Activated B cell treated with CpG ODN at 0.5 μM for 24 hours (primary cell): ENCODE results near the gene SEPTIN10. TPM values are rescaled to one million over a fixed set of nuclear protein-coding genes. Genes with fewer than 3 reads are reported as not detected.

Experiments
- ATAC-seq: fragments of 200-7000 bp; cut with Tn5 transposase; one replicate; pipeline ENCODE4 v1.10.0; 2021; ENCODE audit warnings: low read depth, mild to moderate bottlenecking, moderate library complexity
- CTCF ChIA-PET: fragments of 350-600 bp; sonication (Branson Sonifier 250); formaldehyde crosslinking; loops from one replicate; lab custom pipeline; 2021; ENCODE audit warnings: antibody characterized with exemption; lab: Charles Lee
- POLR2A ChIA-PET: fragments of 350-600 bp; sonication (Branson Sonifier 250); formaldehyde crosslinking; loops from one replicate; lab custom pipeline; 2021; ENCODE audit warnings: antibody characterized with exemption; lab: Charles Lee
- DNase-seq: peaks from one replicate; pipeline ENCODE4 v3.0.0; 2022
- H3K27ac Mint-ChIP-seq: one replicate; pipeline ENCODE4 v1.8.0; 2020; ENCODE audit warnings: mixed read lengths
- H3K27me3 Mint-ChIP-seq: one replicate; pipeline ENCODE4 v1.8.0; 2021; ENCODE audit warnings: mixed read lengths
- H3K36me3 Mint-ChIP-seq: one replicate; pipeline ENCODE4 v1.8.0; 2021; ENCODE audit warnings: low read depth, mixed read lengths
- H3K4me1 Mint-ChIP-seq: one replicate; pipeline ENCODE4 v1.8.0; 2021; ENCODE audit warnings: mixed read lengths
- H3K4me3 Mint-ChIP-seq: one replicate; pipeline ENCODE4 v1.8.0; 2020; ENCODE audit warnings: mild to moderate bottlenecking, mixed read lengths
- H3K9me3 Mint-ChIP-seq: one replicate; pipeline ENCODE4 v1.8.0; 2020; ENCODE audit warnings: mixed read lengths
- CTCF ChIP-seq: fragments of 200-600 bp; IDR thresholded peaks from one replicate; pipeline ENCODE4 v1.8.0; 2022; ENCODE audit warnings: antibody characterized with exemption, mild to moderate bottlenecking
- intact Hi-C: fragments of 100-400 bp; cut with micrococcal nuclease; formaldehyde crosslinking; loops from one replicate; pipeline ENCODE4 v1.15.1; 2024
- total RNA-seq: library from RNA; stranded (reverse); gene quantifications from 2 replicates; pipeline ENCODE4 v1.2.3, GENCODE V29; 2022

Gene SEPTIN10
- total RNA-seq, 1 donor from 2014 or later = 0.35 TPM

- no peak for ATAC-seq
- Mint-ChIP-seq H3K27ac (no peak overlapping the region), H3K27me3 (peaks cover 20% of the 10 kb centered on the region), H3K9me3 (no peaks in the 10 kb centered on the region), H3K36me3 (no peaks in the 10 kb centered on the region), H3K4me1 (no peaks in the 10 kb centered on the region), H3K4me3 (no peak overlapping the region)
- intact Hi-C loops = no loop called here
- ChIA-PET POLR2A (no interaction called here), CTCF (no interaction called here)
- no peak for DNase-seq
- no peak for TF ChIP-seq CTCF
Observed at GRCh38 chr2:109624339-109624738, 10.6 kb upstream of the SEPTIN10 start.

- no peaks in the 10 kb centered on the region for H3K36me3 Mint-ChIP-seq
- ATAC-seq (no peak), DNase-seq (no peak)
- no peak overlapping the region for H3K27ac Mint-ChIP-seq
- no peaks in the 10 kb centered on the region for H3K4me1 Mint-ChIP-seq
- intact Hi-C loops = no loop called here
- POLR2A ChIA-PET = no interaction called here
- CTCF ChIA-PET = no interaction called here
- H3K27me3 Mint-ChIP-seq = peaks cover 24% of the 10 kb centered on the region
- no peak for TF ChIP-seq CTCF
- no peak overlapping the region for H3K4me3 Mint-ChIP-seq
- H3K9me3 Mint-ChIP-seq = no peaks in the 10 kb centered on the region
Observed at GRCh38 chr2:109623923-109624322, 10.2 kb upstream of the SEPTIN10 start.

GRCh38 chr2:109623297-109623696 is 9.5 kb upstream of the SEPTIN10 start:
- CTCF ChIA-PET = no interaction called here
- Mint-ChIP-seq H3K4me1 (no peaks in the 10 kb centered on the region), H3K27me3 (peaks cover 27% of the 10 kb centered on the region), H3K36me3 (no peaks in the 10 kb centered on the region), H3K27ac (no peak overlapping the region), H3K9me3 (no peaks in the 10 kb centered on the region), H3K4me3 (no peak overlapping the region)
- DNase-seq (no peak), ATAC-seq (no peak)
- POLR2A ChIA-PET = no interaction called here
- intact Hi-C loops = no loop called here
- TF ChIP-seq CTCF = no peak

- H3K9me3 Mint-ChIP-seq = no peaks in the 10 kb centered on the region
- ATAC-seq = no peak
- H3K4me3 Mint-ChIP-seq = no peak overlapping the region
- intact Hi-C loops = no loop called here
- peaks cover 45% of the 10 kb centered on the region for H3K27me3 Mint-ChIP-seq
- H3K36me3 Mint-ChIP-seq = no peaks in the 10 kb centered on the region
- no peak for TF ChIP-seq CTCF
- H3K27ac Mint-ChIP-seq = no peak overlapping the region
- DNase-seq = no peak
- H3K4me1 Mint-ChIP-seq = peaks cover 7% of the 10 kb centered on the region
- POLR2A ChIA-PET = no interaction called here
- CTCF ChIA-PET = no interaction called here
Observed at GRCh38 chr2:109619032-109619615, 5.4 kb upstream of the SEPTIN10 start.

- H3K9me3 Mint-ChIP-seq = peaks cover 2% of the 10 kb centered on the region
- H3K4me3 Mint-ChIP-seq = no peak overlapping the region
- CTCF ChIA-PET = no interaction called here
- POLR2A ChIA-PET = no interaction called here
- DNase-seq (no peak), ATAC-seq (no peak)
- H3K27me3 Mint-ChIP-seq = peaks cover 49% of the 10 kb centered on the region
- no peak for TF ChIP-seq CTCF
- H3K27ac Mint-ChIP-seq = no peak overlapping the region
- intact Hi-C loops = no loop called here
- peaks cover 15% of the 10 kb centered on the region for H3K4me1 Mint-ChIP-seq
- peaks cover 3% of the 10 kb centered on the region for H3K36me3 Mint-ChIP-seq
Observed at GRCh38 chr2:109616184-109616583, 2.4 kb upstream of the SEPTIN10 start.
